ENCODE results near the gene DPP6.

Gene DPP6

GRCh38 chr7:154744861-154745258 lies 692.7 kb downstream of the DPP6 start:
- no peak for DNase-seq

DNA sequence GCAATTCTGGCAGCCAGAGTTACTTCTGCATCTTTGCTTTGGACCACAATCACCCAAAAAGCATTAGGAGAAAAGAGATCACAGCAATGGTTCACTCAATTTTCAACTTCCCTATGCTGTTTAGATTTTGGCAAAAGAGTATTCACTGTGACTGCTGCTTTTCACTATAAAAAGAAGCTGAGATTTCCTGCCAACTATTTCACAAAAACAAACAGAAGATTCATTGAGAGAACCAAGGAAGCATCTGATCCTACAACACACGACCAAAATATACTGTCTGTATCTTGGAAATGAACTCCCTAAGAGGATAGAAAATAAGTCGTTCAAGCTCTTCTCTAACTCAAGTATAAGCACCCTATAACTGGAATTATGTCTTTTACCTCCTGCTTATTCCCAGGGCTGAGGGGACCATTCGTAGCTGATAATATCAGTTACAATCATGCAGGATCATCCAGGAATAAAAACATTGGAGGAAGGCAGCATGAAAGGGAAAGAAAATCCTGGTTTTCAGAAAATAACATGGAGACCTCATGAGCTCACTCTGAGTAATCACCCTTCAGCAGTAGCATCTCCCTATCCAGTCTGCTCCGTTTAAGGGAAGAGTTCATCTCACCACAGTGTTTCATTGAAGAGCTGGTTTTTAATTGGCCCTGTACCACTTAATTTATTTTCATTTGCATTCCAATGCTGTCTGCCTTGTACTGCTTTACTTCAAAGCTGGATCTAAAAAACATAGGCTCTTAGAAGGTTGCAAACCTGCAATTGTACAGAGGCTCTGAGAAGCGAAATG lies 694.6 kb downstream of the DPP6 start:
- DNase-seq, result no peak

DNA sequence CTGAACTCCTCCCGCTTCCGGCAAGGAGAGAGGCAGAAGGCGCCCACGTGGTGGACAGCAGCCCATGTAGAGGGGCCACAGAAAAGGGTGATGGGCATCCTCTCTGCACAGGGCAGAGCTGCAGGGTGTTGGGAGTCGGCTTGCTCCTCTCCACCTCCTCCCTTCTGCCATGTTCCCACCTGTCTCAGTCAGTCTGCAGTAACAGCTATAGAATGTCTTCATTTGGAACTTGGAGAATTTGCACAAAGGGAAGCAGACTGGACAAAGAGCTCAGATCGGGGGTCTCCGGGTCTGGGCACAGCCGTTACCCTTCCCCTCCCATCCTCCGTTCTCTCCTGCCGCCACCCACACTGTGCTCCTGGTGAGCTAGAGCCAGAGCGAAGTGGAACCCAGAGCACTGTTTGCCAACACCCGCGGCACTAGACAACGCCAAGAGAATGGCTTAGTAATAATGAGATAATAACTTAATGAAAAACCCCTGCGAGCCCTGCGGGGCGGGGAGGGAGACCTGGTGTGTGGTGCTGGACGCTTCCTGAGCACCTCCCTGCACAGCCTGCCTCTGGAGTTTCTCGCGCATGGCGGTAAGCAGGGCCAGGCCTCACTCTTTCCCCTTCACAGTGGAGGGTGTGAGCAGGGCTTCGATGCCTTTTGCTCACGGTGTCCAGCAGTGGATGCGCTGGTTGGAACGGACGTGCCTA lies 696.0 kb downstream of the DPP6 start:
- no peak for DNase-seq

- DNase-seq, result no peak
These were observed 698.2 kb downstream of the DPP6 start for GRCh38 chr7:154750353-154750801.

DNA sequence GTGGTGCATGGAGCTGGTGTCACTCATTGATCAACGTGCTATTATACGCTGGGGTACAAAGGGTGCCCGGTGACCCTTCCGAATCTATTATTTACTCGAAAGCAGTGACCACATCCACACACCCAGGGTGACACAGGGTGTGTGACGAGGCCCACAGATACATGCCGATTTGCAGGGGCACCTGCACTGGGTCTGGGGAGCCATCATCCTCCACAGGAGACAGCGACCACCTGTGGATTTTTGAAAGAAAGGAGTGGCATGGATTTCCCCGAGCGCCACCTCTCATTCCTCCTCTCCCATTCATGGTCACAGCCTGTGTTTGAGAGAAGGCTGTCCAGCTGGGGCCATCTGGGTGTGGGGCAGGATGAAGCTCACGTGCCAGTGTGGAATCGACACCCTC lies 701.0 kb downstream of the DPP6 start:
- no peak for DNase-seq

DNA sequence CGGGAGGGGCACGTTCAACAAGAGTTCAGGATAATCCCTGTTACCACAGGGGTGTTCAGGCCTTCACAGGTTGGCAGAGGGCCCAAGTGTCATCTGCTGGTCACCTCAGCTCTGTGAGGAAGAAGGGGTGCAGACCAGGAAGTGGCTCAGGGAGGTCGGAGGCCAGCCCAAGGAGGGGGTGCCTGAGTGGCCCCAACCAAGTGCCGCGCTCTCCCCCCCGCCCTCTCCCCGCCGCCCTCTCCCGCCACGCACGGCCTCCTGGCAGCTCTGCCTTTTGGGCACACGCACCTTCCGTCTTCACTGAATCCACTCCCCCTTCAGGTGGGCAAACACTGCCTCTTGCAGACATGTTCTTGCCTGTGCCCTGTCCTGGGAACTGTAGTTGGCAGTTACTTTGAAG lies 705.6 kb downstream of the DPP6 start:
- DNase-seq, result no peak

- DNase-seq, result no peak
These were observed 707.8 kb downstream of the DPP6 start for GRCh38 chr7:154759989-154760388.

DNA sequence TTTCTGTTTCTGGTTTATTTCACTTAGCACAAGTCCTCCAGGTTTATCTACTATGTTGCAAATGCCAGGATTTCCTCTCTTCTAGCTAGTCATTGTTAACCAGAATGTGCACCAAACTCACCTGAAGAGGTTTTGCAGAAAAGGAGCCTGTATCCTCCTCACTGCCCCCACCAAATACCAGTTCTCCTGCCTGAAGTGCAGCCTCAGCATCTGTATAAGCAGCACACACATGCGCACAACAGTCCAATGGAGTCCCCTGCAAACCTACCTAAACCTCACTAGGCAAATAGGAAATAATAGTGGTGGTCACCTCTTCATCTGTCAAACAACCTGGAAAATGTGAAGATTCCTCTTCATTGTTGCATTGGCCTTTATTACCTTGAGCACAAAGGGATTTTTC lies 712.9 kb downstream of the DPP6 start:
- DNase-seq, result no peak

DNA sequence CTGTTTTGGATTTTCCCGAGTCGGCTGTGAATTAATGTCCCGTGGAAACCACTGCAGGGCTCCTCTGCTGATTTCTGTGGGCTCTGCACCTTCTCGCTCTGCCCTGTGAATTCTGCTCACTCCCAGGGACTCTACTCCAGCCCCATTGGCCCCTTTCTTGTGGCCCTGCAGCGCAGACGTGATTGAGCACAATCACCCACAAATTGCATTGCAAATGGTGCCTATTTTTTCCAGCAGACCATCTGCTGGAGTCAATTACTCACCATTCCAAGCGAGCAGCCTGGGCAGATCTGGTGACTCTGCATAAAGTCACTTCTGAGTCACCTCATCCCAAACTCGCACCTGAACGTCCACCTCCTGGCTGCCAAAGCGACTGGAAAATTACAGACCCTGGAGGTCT lies 714.9 kb downstream of the DPP6 start:
- DNase-seq, result no peak

DNA sequence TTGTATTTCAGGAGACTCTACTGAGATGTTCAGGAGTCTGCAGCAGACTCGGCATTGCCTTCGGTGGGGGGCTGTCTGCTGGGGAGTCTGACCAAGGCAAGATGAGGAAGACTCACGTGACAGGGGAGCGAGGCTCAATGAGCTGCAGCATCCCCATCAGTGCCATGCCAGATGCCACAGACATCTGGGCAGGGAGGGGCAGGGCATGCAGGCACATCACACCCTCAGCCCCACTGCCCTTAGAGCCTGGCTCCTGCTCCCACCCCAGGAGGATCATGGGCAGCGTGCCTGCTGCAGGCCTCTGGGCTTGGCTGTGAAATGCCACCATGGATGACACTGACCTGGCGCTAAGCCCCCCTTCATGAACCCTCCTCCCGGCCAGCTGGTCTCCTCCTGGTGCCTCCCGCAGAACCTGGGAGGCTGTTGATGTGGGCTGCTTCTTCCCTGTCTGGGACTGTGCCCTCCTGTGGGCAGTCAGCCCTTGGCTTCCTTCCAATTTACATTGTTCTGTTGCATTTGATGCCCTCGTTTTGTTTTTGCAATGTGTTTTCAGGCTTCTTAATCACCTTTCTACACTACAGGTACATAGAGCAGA lies 715.7 kb downstream of the DPP6 start:
- DNase-seq, result no peak

DNA sequence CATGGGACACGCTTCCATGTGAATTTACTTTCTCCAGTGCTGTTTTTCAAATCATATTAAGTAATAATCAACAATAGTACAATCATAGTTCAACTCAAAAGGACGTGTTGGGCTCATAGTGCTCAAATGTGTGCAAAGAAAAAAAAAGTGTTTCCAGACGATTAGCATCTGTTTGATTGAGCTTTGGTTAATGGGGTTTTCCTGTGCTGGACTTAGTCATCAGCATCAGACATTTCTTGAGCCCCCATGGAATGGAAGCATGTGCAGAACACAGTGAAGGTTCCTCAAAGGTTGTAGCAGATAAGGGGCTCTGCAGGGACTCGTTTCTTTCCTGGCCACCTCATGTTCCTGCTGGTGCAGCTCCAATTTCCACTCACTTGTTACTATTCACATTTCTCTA lies 716.8 kb downstream of the DPP6 start:
- DNase-seq, result no peak

DNA sequence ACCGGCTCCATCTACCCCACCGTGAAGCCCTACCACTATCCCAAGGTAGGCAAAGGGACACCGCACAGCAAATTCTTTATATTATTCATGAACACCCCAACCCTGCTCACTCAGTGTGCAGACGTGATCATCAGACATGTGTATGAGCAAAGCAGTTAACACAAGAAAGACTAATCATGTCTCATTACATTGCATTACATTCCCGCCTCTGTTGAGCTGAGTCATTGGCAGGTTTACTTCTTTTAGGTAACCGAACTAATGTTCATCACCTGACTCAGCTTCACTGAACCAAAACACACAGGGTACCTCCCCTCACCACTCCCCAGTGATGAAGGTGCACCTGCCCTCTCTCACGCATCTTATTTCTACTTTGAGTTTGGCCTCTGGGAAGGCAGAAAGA lies 717.3 kb downstream of the DPP6 start:
- DNase-seq, result no peak

GRCh38 chr7:154770361-154770760 lies 718.2 kb downstream of the DPP6 start:
- no peak for DNase-seq

DNA sequence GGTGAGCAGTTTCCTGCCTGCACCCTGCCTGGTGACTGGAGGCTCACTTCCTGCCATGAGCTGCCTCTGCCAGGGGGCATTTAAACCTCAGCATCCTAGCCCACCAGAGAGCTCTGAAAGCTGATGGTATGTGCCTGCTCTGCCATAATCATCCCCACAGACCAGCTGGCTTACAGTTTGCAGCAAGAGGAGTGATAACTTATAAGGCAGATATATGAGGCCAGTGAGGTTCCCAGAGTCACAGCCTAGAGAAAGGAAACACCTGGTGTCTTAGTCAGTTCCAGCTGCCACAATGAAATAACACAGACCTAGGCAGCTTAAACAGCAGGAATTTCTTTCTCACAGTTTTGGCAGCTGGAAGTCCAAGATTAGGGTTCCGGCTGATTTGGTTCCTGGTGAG lies 718.8 kb downstream of the DPP6 start:
- no peak for DNase-seq

DNA sequence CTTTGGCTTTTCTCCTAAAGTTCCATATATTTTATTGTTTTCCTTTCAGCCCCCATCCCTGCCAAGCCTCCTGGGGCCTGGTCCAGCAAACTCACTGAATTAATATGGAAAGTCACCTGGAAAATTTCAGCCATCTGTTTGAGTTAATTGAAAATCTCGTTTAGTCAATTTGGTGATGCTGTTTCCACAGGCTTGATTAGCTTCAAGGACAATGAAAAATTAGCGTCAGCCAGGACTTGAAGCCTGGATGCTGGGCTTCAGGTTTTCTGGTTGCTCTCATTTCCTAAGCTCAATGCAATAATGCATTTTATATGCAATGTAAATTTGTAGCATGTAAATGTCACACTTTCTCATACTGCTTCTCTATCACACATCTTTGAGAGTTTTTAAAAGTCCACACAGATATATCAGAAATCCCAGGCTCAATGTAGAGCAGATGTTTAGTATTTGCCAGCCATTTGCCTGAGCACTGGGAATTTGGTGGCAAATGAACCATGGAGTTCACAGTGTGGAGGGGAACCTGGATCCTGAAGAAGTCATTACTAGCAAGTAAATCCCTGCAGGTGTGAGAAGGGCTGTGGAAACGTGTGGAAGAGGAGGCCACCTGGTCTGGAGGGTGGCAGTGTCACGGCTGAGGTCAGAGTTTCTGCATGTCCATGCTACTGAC lies 722.2 kb downstream of the DPP6 start:
- DNase-seq, result no peak

- DNase-seq, result no peak
These were observed 723.5 kb downstream of the DPP6 start for GRCh38 chr7:154775681-154776080.

DNA sequence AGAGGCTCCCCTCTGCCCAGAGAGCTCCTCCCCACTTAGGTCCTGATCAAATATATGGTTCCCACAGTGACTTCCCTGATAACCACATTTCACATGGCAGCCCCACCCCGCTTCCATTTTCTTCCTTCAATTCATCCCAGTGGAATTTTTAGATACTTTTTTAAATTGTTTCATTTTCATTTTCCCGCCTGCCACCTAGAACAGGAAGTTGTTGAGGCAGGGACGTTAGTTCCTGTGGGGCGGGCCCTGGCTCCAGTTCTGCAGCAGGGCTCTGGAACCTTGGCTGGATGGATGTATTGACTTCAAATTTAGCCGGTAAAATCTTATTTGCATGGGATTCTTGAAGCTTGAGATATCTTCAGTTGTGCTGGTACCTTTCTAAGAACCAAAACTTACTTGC lies 724.2 kb downstream of the DPP6 start:
- DNase-seq, result no peak

- no peak for DNase-seq
These were observed 724.8 kb downstream of the DPP6 start for GRCh38 chr7:154777023-154777422.

DNA sequence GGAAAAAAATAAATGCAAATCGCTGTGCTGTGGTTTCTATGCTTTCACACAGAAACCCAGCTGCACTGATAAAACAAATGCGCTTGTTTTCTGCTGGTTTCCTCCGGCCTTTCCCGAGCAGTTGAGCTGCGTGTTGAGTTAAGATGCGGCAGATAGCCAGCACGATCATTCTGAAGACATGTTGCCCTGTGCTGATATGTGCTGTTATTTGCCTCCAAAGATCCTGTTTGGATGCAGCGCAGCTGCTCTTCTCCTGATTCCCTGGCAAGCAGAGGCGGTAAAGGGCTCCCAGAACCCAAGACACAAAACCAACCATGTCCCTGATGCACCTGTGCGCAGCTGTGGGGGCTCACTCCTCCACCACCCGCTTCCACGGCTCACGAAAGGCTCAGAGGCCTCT lies 725.3 kb downstream of the DPP6 start:
- no peak for DNase-seq

DNA sequence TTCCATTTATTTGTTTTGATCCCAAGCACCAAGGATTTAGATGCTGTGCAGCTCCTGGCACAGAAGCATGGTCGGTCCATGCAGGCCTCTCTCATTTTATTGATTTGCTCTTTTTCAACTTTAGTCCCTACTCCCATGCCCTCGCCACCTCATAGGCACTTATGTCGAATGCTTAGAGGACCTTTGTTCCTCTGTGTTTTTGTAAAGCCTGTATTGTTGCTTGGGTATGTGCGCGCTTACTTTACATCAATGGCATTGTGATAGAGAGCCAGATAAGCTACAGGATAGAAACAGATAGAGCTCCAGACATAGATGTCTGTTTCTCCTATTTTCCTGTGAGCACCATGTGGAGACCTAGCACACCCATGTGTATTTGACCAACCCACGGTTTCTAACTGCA lies 725.7 kb downstream of the DPP6 start:
- no peak for DNase-seq

DNA sequence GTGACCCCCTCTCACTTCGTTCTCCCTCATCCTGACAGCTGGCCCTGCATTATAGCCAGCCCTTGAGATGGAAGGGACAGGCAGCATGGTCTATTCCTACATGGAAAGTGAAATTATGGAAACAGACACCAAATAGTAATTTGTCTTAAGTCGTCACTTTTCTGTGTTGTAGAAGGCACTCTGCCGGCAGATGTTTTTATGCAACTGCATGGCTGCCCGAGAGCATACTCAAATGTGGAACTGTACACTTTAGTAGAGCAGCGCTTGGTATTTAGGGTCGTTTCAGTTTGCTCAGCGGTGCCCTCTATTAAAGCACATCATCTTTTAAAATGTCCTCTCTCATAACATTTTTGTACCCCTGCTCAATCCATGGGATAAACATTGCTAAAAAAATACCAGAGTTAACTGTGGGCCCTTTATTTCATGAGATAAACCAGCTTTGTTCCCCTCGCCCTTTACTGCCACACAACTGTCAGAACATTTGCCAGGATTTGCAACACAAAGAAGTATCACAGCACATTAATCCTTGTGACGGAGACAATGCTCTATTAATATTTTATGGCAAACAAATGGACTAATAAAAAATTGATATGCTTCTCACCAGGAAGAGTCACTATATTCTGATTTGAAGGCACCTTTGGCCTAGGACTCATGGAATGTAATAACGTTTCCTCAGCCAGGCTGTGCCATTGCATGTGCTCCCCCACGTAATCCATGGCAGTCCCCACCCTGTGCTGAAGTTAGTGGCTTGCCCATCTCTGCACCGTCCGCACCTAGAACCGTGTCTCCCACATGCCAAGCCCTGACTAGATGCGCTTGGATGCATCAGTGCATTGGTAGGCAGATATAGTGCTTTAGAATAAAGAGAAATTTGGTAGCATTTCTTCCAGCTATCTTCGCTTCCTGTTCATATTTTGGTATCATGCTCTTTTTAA lies 729.4 kb downstream of the DPP6 start:
- DNase-seq, result no peak

GRCh38 chr7:154783281-154783909 lies 731.2 kb downstream of the DPP6 start:
- DNase-seq, result no peak
